Right cardiac atrium (tissue), 5 donors: ENCODE data around the gene FYN. TPM values are rescaled to one million over a fixed set of nuclear protein-coding genes. Genes with fewer than 3 reads are reported as not detected.

ENCODE experiments used
- ATAC-seq, 2 donors: fragments of 200-7000 bp; cut with Tn5 transposase; one replicate each; pipeline versions ENCODE4 v1.8.0 to v1.9.1; 2020; ENCODE audit warnings: moderate library complexity in 2 of 2, mild to moderate bottlenecking in 1 of 2
- DNase-seq, 3 donors: peaks; one replicate each; pipeline ENCODE4 v3.0.0-alpha.2; 2020
- H3K27ac ChIP-seq: one replicate; pipeline ENCODE4 v1.5.1; 2013; ENCODE audit warnings: mild to moderate bottlenecking, low read length, control low read depth, moderate library complexity
- H3K27me3 ChIP-seq: one replicate; pipeline ENCODE4 v1.6.1; 2013; ENCODE audit not compliant: control insufficient read depth, insufficient read depth
- H3K4me1 ChIP-seq: one replicate; pipeline ENCODE4 v1.6.1; 2013; ENCODE audit warnings: low read length; ENCODE audit not compliant: control insufficient read depth, insufficient read depth
- H3K4me3 ChIP-seq: one replicate; pipeline ENCODE4 v1.5.1; 2013; ENCODE audit warnings: low read length, control low read depth
- H3K9me3 ChIP-seq: one replicate; pipeline ENCODE4 v1.6.1; 2013; ENCODE audit warnings: low read length; ENCODE audit not compliant: control insufficient read depth
- WGBS: extraction: QIAGEN DNeasy Blood & Tissue Kit; methylation state at CpG from one replicate; pipeline ENCODE4 v1.1.7; 2013; 5-methylcytosine and 5-hydroxymethylcytosine counted together
- intact Hi-C, 4 donors: fragments of 100-400 bp; cut with DNase I; formaldehyde crosslinking; loops; one replicate each; pipeline versions ENCODE4 v1.11.0 to v1.14.0; 2022 to 2023
- polyA plus RNA-seq: library from polyadenylated mRNA; stranded (reverse); fragments of 200-250 nt; gene quantifications from one replicate; pipeline ENCODE4 v1.2.3, GENCODE V29; 2013
- total RNA-seq, 4 donors: library from RNA; stranded (reverse); fragmentation: NEBNext Ultra II Directional; extraction: Animal tissue kit (Norgen Biotek cat#: 25700); gene quantifications; one replicate each; pipeline ENCODE4 v1.2.1, GENCODE V29; 2021
- donor health status: healthy with polysubstance abuse.
- donor health status: DM: no; HTN: yes; CAD: no.
- donor health status: DM: no; HTN: no; CAD: no.
- donor health status: DM: no; HTN: yes; CAD: no; lungs with severe emphysema.
- donor health status: DM: yes; HTN: yes; CAD: no.

The FYN gene
- total and polyA plus RNA-seq, 5 donors, result 29.8 to 76.6 (median 73.3) TPM

DNA sequence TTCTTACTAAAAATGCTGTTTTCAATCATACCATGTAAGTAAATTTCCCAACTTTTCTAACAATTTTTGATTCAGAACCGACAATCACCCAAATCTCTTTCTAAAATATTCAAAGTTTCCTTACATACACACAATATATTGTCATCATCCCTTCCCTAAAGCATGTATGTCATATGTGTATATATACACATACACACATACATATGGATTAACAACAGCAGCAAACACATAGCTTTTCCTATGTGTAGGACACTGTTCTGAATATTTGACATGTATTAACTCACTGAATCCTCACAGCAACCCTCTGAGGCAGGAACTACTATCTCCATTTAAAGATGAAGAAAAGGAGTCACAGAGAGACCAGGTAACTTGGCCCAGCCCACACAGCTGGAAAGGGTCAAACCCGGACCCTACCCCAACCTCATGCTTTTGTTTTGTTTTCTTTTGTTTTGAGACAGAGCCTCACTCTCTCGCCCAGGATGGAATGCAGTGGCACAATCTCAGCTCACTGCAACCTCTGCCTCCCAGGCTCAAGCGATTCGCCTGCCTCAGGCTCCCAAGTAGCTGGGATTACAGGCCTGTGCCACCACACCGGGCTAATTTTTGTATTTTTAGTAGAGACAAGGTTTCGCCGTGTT is 7.2 kb downstream of the FYN start:
- Histone ChIP-seq H3K27me3 (no peaks in the 10 kb centered on the region), H3K27ac (no peak overlapping the region), H3K4me1 (peaks cover 24% of the 10 kb centered on the region), H3K9me3 (no peaks in the 10 kb centered on the region), H3K4me3 (no peak overlapping the region)
- DNase-seq, result no peak
- intact Hi-C loops, result loop anchor here in 1 of 4 donors (10.0 kb wide), 1 partner anchor 131 kb away; no protein-coding TSS in a partner anchor
- no peak for ATAC-seq
- 84% methylated on average over 8 of the region's 8 CpGs for WGBS

DNA sequence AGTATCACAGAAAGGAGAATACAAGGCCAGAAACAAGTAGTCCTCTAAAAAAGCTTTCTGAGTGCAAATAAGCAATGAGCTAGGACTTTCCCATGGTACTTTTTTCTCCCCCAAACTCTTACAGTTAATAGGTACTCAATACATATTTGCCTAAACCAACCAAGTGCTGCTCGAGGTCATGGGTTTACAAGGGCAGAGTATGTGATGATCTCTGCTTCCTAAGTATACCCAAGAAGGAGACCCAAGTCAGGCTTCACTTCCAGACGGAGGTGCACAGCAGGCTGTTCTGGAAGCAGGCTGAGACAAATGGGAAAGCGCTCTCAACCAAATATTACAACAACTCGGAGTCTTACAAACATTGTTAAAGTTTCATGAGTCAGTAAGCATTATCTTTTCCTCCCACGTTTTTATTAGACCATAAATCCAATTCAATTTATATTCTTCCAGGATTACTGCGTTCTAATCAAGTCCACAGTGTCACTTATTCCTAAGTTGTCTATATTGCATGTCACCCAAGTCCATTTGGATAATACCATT is 8.1 kb downstream of the FYN start:
- H3K27me3 ChIP-seq, result no peaks in the 10 kb centered on the region
- ATAC-seq (no peak), DNase-seq (no peak)
- H3K4me3 ChIP-seq, result no peak overlapping the region
- WGBS, result 60% methylated on average over 6 of the region's 6 CpGs
- H3K27ac ChIP-seq, result no peak overlapping the region
- peaks cover 27% of the 10 kb centered on the region for H3K4me1 ChIP-seq
- no peaks in the 10 kb centered on the region for H3K9me3 ChIP-seq
- intact Hi-C loops, result loop anchor here in 1 of 4 donors (10.0 kb wide), 1 partner anchor 130 kb away; no protein-coding TSS in a partner anchor

DNA sequence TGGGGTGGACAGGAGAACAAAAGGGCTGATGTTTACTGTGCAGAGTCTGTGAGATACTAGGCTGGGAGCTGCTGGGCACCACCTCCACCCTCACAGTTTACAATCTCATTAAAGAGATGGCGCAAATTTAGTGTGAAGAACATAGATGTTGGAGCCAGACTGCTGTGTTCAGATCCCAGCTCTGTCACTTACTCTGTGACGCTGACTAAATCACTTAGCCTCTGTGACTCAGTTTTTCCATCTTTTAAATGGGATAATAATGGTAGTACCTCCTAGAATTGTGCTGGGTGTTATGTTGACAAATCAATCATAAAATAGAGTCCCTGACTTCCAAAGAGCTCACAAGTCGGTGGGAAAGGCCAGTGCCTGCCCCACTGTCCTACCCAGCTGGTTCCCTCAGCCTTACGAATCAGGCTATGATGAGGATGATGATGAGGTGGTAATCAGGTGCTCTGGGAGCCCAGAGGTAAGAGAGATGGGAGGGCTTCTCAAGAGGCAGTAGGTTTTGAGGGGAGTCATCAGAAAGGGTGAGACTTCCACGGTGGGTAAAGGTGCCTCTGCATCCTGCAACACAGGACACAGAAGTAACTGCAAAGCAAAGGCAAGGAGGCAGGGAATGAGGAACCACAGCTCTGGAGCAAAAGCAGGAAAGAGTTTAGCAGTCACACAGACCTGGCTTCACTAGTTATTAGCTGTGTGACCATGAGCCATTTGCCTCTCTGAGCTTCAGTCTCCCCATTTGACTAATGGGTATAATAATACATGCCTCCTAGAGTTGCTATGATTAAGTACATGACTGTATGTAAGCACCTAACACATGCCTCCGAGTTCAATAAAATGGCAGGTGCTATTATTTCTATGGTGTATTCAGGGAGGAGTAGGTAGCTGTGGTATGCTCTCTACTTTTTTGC is 8.9 kb downstream of the FYN start:
- intact Hi-C loops, result loop anchor here in 1 of 4 donors (10.0 kb wide), 1 partner anchor 130 kb away; no protein-coding TSS in a partner anchor
- DNase-seq (no peak), ATAC-seq (no peak)
- H3K4me1 ChIP-seq, result peaks cover 25% of the 10 kb centered on the region
- no peaks in the 10 kb centered on the region for H3K27me3 ChIP-seq
- no peaks in the 10 kb centered on the region for H3K9me3 ChIP-seq
- H3K4me3 ChIP-seq, result no peak overlapping the region
- 83% methylated on average over 6 of the region's 6 CpGs for WGBS
- H3K27ac ChIP-seq, result no peak overlapping the region

DNA sequence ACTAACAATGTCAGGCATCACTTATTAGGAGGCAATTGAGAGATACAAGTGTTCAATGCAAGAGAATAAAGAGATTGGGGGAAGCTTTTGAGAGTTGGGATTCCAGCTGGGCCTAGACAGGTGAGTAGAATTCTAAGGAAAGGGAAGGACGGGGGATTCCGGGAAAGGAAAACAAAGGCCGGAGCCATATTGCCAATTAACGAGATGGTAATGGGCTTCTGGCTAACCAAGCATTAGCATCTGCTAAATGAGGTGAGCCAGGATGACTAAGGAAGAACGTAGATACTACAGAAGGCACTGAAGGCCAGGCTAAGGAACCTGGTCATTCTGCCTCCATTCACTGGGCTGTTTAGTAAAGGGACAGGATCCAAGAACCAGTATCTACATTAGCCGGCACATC is 10.5 kb downstream of the FYN start:
- Histone ChIP-seq H3K9me3 (no peaks in the 10 kb centered on the region), H3K27me3 (no peaks in the 10 kb centered on the region), H3K4me3 (no peak overlapping the region), H3K27ac (no peak overlapping the region), H3K4me1 (peaks cover 30% of the 10 kb centered on the region)
- ATAC-seq (no peak), DNase-seq (no peak)
- 88% methylated on average over 6 of the region's 6 CpGs for WGBS
- intact Hi-C loops, result loop anchor here in 1 of 4 donors (10.0 kb wide), 1 partner anchor 128 kb away; no protein-coding TSS in a partner anchor

DNA sequence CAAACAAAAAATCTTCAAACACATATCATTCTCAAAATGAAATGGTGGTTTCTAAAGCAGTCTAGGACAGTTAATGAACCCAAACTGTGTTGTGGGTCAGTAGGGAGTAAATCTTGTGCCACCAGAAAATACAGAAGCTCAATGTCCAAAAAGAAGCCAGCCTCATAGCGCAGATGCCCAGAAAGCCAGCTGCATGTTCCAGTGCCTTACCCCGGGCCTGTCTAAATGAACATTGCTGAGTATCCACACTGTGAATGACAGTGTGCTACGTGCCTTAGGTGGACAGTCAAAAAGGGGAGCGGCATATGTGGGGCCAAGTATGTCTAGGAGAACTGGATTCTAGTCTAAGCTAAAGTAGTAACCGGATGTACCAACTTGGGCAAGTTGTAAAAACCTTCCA is 10.9 kb downstream of the FYN start:
- ATAC-seq, result no peak
- DNase-seq, result no peak
- no peaks in the 10 kb centered on the region for H3K9me3 ChIP-seq
- WGBS, result 91% methylated on average over 5 of the region's 5 CpGs
- H3K27ac ChIP-seq, result no peak overlapping the region
- peaks cover 30% of the 10 kb centered on the region for H3K4me1 ChIP-seq
- intact Hi-C loops, result loop anchor here in 1 of 4 donors (10.0 kb wide), 1 partner anchor 128 kb away; no protein-coding TSS in a partner anchor
- H3K4me3 ChIP-seq, result no peak overlapping the region
- H3K27me3 ChIP-seq, result no peaks in the 10 kb centered on the region

DNA sequence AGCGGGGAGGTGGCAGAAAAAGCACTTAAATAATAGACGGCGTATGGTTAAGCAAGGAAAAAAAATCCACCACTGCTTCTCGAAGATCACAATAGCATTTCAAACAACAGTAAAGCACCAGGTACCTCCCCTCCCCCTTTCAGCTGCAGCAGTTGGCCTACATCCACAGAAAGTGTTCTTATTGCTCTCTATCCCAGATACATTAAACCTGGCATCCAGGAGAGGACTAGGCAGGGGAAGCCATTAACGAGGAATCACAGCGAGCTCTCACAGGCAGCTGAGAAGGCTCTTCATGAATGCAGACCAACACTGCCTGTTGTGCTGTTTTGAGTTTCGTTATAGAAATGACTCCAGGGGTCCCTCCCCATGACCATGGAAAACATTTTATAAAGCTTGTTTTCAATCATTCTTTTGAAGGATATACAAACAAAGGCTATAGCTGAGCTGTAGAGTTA is 11.8 kb downstream of the FYN start:
- 71% methylated on average over 7 of the region's 7 CpGs for WGBS
- no peak overlapping the region for H3K27ac ChIP-seq
- DNase-seq (no peak), ATAC-seq (no peak)
- H3K4me3 ChIP-seq, result no peak overlapping the region
- intact Hi-C loops, result loop anchor here in 1 of 4 donors (10.0 kb wide), 1 partner anchor 127 kb away; no protein-coding TSS in a partner anchor
- peaks cover 25% of the 10 kb centered on the region for H3K4me1 ChIP-seq
- no peaks in the 10 kb centered on the region for H3K27me3 ChIP-seq
- H3K9me3 ChIP-seq, result no peaks in the 10 kb centered on the region

DNA sequence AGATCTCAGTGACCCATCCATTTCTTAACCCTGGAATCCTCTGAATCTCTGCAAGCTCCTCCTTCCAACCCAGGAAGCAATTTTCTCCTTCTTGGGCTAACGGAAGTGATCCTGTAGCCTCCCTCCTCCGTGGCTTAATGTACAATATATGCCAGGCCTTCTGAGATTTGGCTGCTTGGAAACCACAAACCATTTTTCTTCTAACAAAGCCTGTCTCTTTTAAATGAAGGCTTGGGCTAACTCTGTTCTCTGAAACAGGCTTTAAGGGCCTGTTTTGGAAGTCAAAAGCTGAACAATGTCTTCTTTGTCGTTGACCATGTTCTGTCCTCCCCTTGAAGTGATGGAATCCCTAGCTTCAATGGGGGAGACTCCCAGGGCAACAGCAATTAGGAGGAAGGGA is 14.9 kb downstream of the FYN start:
- Histone ChIP-seq H3K27me3 (no peaks in the 10 kb centered on the region), H3K4me1 (peaks cover 33% of the 10 kb centered on the region), H3K27ac (no peak overlapping the region), H3K9me3 (no peaks in the 10 kb centered on the region), H3K4me3 (no peak overlapping the region)
- no peak for DNase-seq
- intact Hi-C loops, result loop anchor here in 1 of 4 donors (10.0 kb wide), 1 partner anchor 64 kb away; no protein-coding TSS in a partner anchor
- WGBS, result 58% methylated on average over 3 of the region's 3 CpGs
- no peak for ATAC-seq

DNA sequence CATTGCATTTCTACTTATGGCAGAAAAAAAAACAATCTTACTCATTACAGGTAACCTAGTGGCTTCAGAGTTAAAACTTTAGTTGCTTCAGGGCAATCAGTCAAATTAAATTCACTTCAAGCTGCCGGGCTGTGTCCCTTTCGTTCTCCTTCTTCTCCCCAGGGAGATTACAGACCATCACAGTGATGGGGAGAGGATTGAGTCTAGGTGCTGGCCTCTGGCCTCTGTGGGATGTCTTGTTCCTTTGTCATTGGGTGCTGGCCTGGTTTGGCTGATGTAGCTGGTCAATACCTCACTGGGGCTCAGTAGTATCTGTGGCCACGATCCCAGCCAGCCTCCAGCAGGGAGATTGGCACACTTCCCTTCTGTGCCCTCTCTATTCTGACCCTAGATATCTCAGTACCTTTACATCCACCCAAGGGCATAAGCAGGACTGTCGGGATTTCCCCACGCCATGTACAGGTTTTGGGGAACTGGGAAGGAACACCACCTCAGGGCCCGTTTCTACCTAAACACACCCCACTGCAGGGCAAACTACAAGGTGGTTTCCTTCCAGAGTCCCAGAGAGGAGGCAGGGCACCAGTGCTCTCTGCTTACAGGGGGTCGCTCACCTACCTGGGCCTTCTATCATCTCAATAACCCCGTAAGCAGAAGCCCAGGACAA is 15.4 kb downstream of the FYN start:
- intact Hi-C loops, result loop anchor here in 1 of 4 donors (10.0 kb wide), 1 partner anchor 63 kb away; no protein-coding TSS in a partner anchor
- H3K27ac ChIP-seq, result no peak overlapping the region
- H3K27me3 ChIP-seq, result no peaks in the 10 kb centered on the region
- no peaks in the 10 kb centered on the region for H3K9me3 ChIP-seq
- H3K4me3 ChIP-seq, result no peak overlapping the region
- H3K4me1 ChIP-seq, result peaks cover 32% of the 10 kb centered on the region
- ATAC-seq, result no peak
- DNase-seq, result no peak
- WGBS, result 69% methylated on average over 8 of the region's 8 CpGs

DNA sequence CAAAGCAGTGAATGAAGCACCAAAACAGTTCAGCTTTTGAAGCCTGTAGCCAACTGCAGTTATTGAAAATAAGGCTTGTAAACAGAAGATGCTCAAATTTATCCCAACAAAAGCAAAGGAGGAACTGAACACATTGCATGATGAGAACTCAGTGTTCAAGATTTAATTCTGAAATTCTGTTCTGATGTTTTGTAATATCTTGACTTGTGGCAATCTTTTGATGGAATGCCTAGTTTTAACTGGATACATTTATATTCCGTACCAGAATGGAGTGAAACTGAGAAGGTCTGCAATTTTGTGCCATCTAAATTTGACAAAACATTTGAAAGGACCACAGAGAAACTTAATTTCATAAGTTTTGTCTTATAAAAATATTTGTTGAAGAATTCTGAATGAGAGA is 17.5 kb downstream of the FYN start:
- intact Hi-C loops, result loop anchor here in 1 of 4 donors (10.0 kb wide), 1 partner anchor 61 kb away; no protein-coding TSS in a partner anchor
- Histone ChIP-seq H3K4me1 (peaks cover 26% of the 10 kb centered on the region), H3K27ac (no peak overlapping the region), H3K9me3 (no peaks in the 10 kb centered on the region), H3K27me3 (no peaks in the 10 kb centered on the region), H3K4me3 (no peak overlapping the region)
- no peak for DNase-seq
- 64% methylated on average over 1 of the region's 1 CpG for WGBS
- ATAC-seq, result no peak

DNA sequence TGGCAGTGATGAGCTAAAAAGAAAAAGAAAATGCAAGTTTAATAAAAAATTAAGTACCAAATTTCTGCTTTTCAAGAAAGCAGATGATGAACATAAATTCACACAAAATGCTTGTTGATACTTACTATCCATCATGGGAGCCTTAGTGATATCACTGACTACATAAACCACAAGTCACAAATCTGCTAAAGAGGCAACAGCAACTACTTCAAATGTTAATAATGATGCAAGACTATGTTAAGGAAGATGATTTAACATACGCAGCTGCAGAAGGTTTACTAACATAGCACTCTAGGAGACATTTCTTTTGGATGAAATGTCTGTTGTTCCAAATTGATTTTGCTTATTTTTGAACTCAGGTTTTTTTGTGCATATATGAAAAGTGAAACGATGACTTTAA is 18.6 kb downstream of the FYN start:
- intact Hi-C loops, result loop anchor here in 1 of 4 donors (10.0 kb wide), 1 partner anchor 60 kb away; no protein-coding TSS in a partner anchor
- no peak overlapping the region for H3K4me3 ChIP-seq
- H3K4me1 ChIP-seq, result peaks cover 31% of the 10 kb centered on the region
- H3K27me3 ChIP-seq, result no peaks in the 10 kb centered on the region
- no peaks in the 10 kb centered on the region for H3K9me3 ChIP-seq
- ATAC-seq (no peak), DNase-seq (no peak)
- H3K27ac ChIP-seq, result no peak overlapping the region
- 63% methylated on average over 2 of the region's 2 CpGs for WGBS
